Endothelial cell (in vitro differentiated cells): ENCODE measurements around the gene C2CD4D. TPM values are rescaled to one million over a fixed set of nuclear protein-coding genes. Genes with fewer than 3 reads are reported as not detected.
"Not testable (repeated sequence)": the region's sequence is repeated elsewhere in the genome, so short reads cannot be mapped to it uniquely, and the experiment has no call there.

Source experiments
- DNase-seq: peaks from one replicate; pipeline ENCODE4 v3.0.0; 2021; ENCODE audit warnings: low spot score
- H3K27ac Mint-ChIP-seq: one replicate; pipeline ENCODE4 v1.8.0; 2021; ENCODE audit warnings: mixed read lengths, inconsistent platforms; ENCODE audit not compliant: unreplicated experiment
- H3K27me3 Mint-ChIP-seq: one replicate; pipeline ENCODE4 v1.8.0; 2021; ENCODE audit warnings: mild to moderate bottlenecking, moderate library complexity, mixed read lengths, inconsistent platforms; ENCODE audit not compliant: unreplicated experiment
- H3K36me3 Mint-ChIP-seq: one replicate; pipeline ENCODE4 v1.8.0; 2021; ENCODE audit warnings: mild to moderate bottlenecking, low read depth, mixed read lengths, inconsistent platforms; ENCODE audit not compliant: unreplicated experiment
- H3K4me1 Mint-ChIP-seq: one replicate; pipeline ENCODE4 v1.8.0; 2021; ENCODE audit warnings: mild to moderate bottlenecking, mixed read lengths, inconsistent platforms; ENCODE audit not compliant: unreplicated experiment
- H3K4me3 Mint-ChIP-seq: one replicate; pipeline ENCODE4 v1.8.0; 2021; ENCODE audit warnings: mild to moderate bottlenecking, mixed read lengths, inconsistent platforms; ENCODE audit not compliant: unreplicated experiment
- H3K9me3 Mint-ChIP-seq: one replicate; pipeline ENCODE4 v1.8.0; 2021; ENCODE audit warnings: mixed read lengths, inconsistent platforms; ENCODE audit not compliant: unreplicated experiment
- CTCF ChIP-seq: fragments of 200-600 bp; sonication (generic); IDR thresholded peaks from one replicate; pipeline ENCODE4 v1.5.0; 2021; ENCODE audit warnings: antibody characterized with exemption; ENCODE audit not compliant: unreplicated experiment
- total RNA-seq: library from RNA; stranded (reverse); fragmentation: NEBNext Ultra II Directional; extraction: Animal tissue kit (Norgen Biotek cat#: 25700); gene quantifications from one replicate; pipeline ENCODE4 v1.2.1, GENCODE V29; 2021; ENCODE audit not compliant: unreplicated experiment

C2CD4D gene
- total RNA-seq, 1 donor from 2014 or later: 0.95 TPM

- no peak for TF ChIP-seq CTCF
- Mint-ChIP-seq H3K36me3 (no peaks in the 10 kb centered on the region), H3K4me1 (no peaks in the 10 kb centered on the region), H3K27me3 (peaks cover 3% of the 10 kb centered on the region), H3K9me3 (no peaks in the 10 kb centered on the region), H3K27ac (no peak overlapping the region), H3K4me3 (no peak overlapping the region)
- no peak for DNase-seq
These were observed 42.8 kb upstream of the C2CD4D start for GRCh38 chr1:151882466-151882865.

GRCh38 chr1:151881479-151881878, 41.9 kb upstream of the C2CD4D start:
- no peaks in the 10 kb centered on the region for H3K9me3 Mint-ChIP-seq

DNA sequence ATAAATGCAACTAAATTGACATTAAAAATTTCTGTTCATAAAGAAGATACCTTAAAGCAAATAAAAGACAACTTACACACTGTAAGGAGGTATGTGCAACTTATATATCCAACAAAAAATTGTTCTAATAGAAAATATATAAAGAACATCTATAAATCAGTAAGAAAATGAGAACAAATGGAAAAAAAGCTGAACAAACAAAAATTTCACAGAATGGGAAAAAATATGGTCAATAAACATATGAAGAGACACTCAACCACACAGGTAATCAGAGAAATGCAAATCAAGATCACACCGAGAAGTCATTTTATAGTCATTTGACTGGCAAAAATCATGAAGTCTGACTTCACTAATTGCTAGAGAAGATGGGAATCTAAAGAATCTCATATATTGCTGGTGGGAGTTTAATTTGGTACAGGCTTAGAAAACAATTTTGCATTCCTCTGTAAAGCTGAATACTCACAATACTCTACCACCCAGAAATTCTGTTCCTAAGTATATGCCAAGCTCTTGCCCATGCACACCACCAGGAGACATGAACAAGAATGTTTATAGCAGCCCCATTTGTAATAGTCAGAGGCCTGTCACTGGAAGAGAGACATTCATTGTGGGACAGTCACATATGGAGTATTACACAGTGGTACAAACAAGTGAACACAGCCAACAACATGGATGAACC, 35.9 kb upstream of the C2CD4D start:
- no peaks in the 10 kb centered on the region for H3K9me3 Mint-ChIP-seq
- H3K4me1 Mint-ChIP-seq: peaks cover 7% of the 10 kb centered on the region
- TF ChIP-seq CTCF: no peak
- H3K27me3 Mint-ChIP-seq: peaks cover 5% of the 10 kb centered on the region
- H3K27ac Mint-ChIP-seq: no peak overlapping the region
- H3K36me3 Mint-ChIP-seq: peaks cover 5% of the 10 kb centered on the region
- DNase-seq: no peak
- no peak overlapping the region for H3K4me3 Mint-ChIP-seq

More at GRCh38 chr1:151881479-151881878, 41.9 kb upstream of the C2CD4D start:
- Mint-ChIP-seq H3K4me3 (no peak overlapping the region), H3K27me3 (peaks cover 3% of the 10 kb centered on the region), H3K4me1 (no peaks in the 10 kb centered on the region), H3K36me3 (no peaks in the 10 kb centered on the region), H3K27ac (no peak overlapping the region)
- no peak for TF ChIP-seq CTCF
- no peak for DNase-seq

GRCh38 chr1:151872776-151873175, 33.2 kb upstream of the C2CD4D start:
- H3K9me3 Mint-ChIP-seq, DNase-seq, H3K27me3 Mint-ChIP-seq, H3K36me3 Mint-ChIP-seq, H3K27ac Mint-ChIP-seq, H3K4me3 Mint-ChIP-seq: not testable (repeated sequence)
- H3K4me1 Mint-ChIP-seq: peaks cover 15% of the 10 kb centered on the region

GRCh38 chr1:151871284-151872030, 31.8 kb upstream of the C2CD4D start:
- Mint-ChIP-seq H3K36me3 (peaks cover 5% of the 10 kb centered on the region), H3K27ac (no peak overlapping the region), H3K4me1 (peaks cover 19% of the 10 kb centered on the region), H3K27me3 (peaks cover 5% of the 10 kb centered on the region), H3K9me3 (no peaks in the 10 kb centered on the region), H3K4me3 (no peak overlapping the region)
- DNase-seq: no peak
- TF ChIP-seq CTCF: no peak
